GM12878 (cell line): ENCODE data around the gene ARHGEF18. TPM values are rescaled to one million over a fixed set of nuclear protein-coding genes. Genes with fewer than 3 reads are reported as not detected.

Experiments used
- ATAC-seq: fragments of 200-7000 bp; cut with Tn5 transposase; 3 replicates; pipeline ENCODE4 v1.9.1; 2020; ENCODE audit warnings: mild to moderate bottlenecking, moderate library complexity
- BruUV-seq: library from RNA; stranded (reverse); fragments of 400-500 nt; replicated peaks from 2 replicates; lab custom pipeline; 2021; lab: Mats Ljungman, UMichigan
- CTCF ChIA-PET: fragments of 300-600 bp; sonication (Branson Sonifier 250); formaldehyde crosslinking; extraction: SDS; loops from one replicate; lab custom pipeline; 2021; ENCODE audit warnings: inconsistent platforms; lab: Yijun Ruan, JAX
- POLR2A ChIA-PET: fragments of 350-600 bp; formaldehyde crosslinking; extraction: SDS; loops from one replicate; lab custom pipeline; 2021; ENCODE audit warnings: inconsistent platforms; lab: Charles Lee
- RAD21 ChIA-PET: fragments of 300-600 bp; sonication (Branson Sonifier 250); formaldehyde crosslinking; loops from one replicate; lab custom pipeline; 2023; ENCODE audit warnings: antibody characterized with exemption; ENCODE audit not compliant: unreplicated experiment; lab: Charles Lee
- SMC1A ChIA-PET: fragments of 300-600 bp; sonication (Branson Sonifier 250); formaldehyde crosslinking; loops from one replicate; lab custom pipeline; 2023; ENCODE audit not compliant: unreplicated experiment, uncharacterized antibody; lab: Charles Lee
- DNase-seq: peaks from one replicate; pipeline ENCODE4 v3.0.0-alpha.2; 2011; ENCODE audit warnings: low read depth, low spot score
- FAIRE-seq: peaks from 3 replicates; lab custom pipeline; 2011; peaks lifted over from hg19 to GRCh38; lab: Jason Lieb, UNC
- H2AFZ ChIP-seq: 2 replicates; pipeline ENCODE4 v1.6.0; 2011; ENCODE audit warnings: low read depth, low read length, control low read depth; ENCODE audit not compliant: control insufficient read depth
- H3K27ac ChIP-seq: 2 replicates; pipeline ENCODE4 v1.5.1; 2011; ENCODE audit warnings: control low read depth; ENCODE audit not compliant: control insufficient read depth, insufficient read depth
- H3K27me3 ChIP-seq, 2 experiments: replicated peaks in 1 of 2; 2 replicates each; pipeline versions ENCODE4 v1.6.0 to v1.6.1; 2011; ENCODE audit warnings: low read length in 1 of 2; ENCODE audit not compliant: control insufficient read depth in 2 of 2, insufficient read depth in 2 of 2
- H3K36me3 ChIP-seq, 2 experiments: 2 replicates each; pipeline ENCODE4 v1.5.1; 2011; ENCODE audit warnings: low read length in 1 of 2; ENCODE audit not compliant: control insufficient read depth in 2 of 2, insufficient read depth in 2 of 2
- H3K4me1 ChIP-seq: 2 replicates; pipeline ENCODE4 v1.6.1; 2011; ENCODE audit warnings: mild to moderate bottlenecking, low read length, moderate library complexity, mixed read lengths; ENCODE audit not compliant: control insufficient read depth, insufficient read depth
- H3K4me2 ChIP-seq: 2 replicates; pipeline ENCODE4 v1.6.0; 2011; ENCODE audit warnings: control low read depth; ENCODE audit not compliant: control insufficient read depth, insufficient read depth
- H3K4me3 ChIP-seq: fragments of 200-600 bp; sonication (generic); 2 replicates; pipeline ENCODE4 v1.5.1; 2016
- H3K79me2 ChIP-seq: 2 replicates; pipeline ENCODE4 v1.6.0; 2011; ENCODE audit warnings: low read length; ENCODE audit not compliant: control insufficient read depth, insufficient read depth
- H3K9ac ChIP-seq: 2 replicates; pipeline ENCODE4 v1.8.0; 2011; ENCODE audit warnings: low read length, control low read depth, mixed read lengths; ENCODE audit not compliant: control insufficient read depth, insufficient read depth
- H3K9me3 ChIP-seq: replicated peaks from 3 replicates; pipeline ENCODE4 v1.5.1; 2011; ENCODE audit warnings: mild to moderate bottlenecking, low read length; ENCODE audit not compliant: control insufficient read depth, insufficient read depth
- H4K20me1 ChIP-seq: 2 replicates; pipeline ENCODE4 v1.6.0; 2011; ENCODE audit not compliant: control insufficient read depth, insufficient read depth
- CHD4 ChIP-seq: fragments of 200-600 bp; sonication (generic); IDR thresholded peaks from 2 replicates; pipeline ENCODE4 v1.6.1; 2016; ENCODE audit warnings: mild to moderate bottlenecking
- E4F1 ChIP-seq: fragments of 450-650 bp; IDR thresholded peaks from 2 replicates; pipeline ENCODE4 v1.6.1; 2018; ENCODE audit warnings: borderline replicate concordance, mild to moderate bottlenecking; ENCODE audit not compliant: partially characterized antibody
- EP300 ChIP-seq, 2 experiments: fragments of 150-350 bp in 1 of 2; IDR thresholded peaks; 2 replicates each; pipeline ENCODE4 v1.6.1; 2011 to 2012; ENCODE audit warnings: low read depth in 2 of 2, low read length in 2 of 2, borderline replicate concordance in 1 of 2, improper control_type of control experiment in 1 of 2, inconsistent platforms in 1 of 2; ENCODE audit not compliant: control insufficient read depth in 1 of 2
- GABPA ChIP-seq: IDR thresholded peaks from 2 replicates; pipeline ENCODE4 v1.6.1; 2014; ENCODE audit warnings: antibody characterized with exemption, low read depth, mild to moderate bottlenecking, inconsistent platforms
- HCFC1 ChIP-seq: fragments of 150-350 bp; IDR thresholded peaks from 2 replicates; pipeline ENCODE4 v1.6.1; 2014; ENCODE audit warnings: low read length
- KAT2A ChIP-seq: conservative IDR thresholded peaks from 2 replicates; pipeline ENCODE4 v1.6.1; 2011; ENCODE audit warnings: low read depth, low read length; ENCODE audit not compliant: control insufficient read depth
- NBN ChIP-seq: fragments of 450-650 bp; IDR thresholded peaks from 2 replicates; pipeline ENCODE4 v1.6.1; 2016
- NRF1 ChIP-seq: conservative IDR thresholded peaks from 2 replicates; pipeline ENCODE4 v1.6.1; 2011; ENCODE audit warnings: mild to moderate bottlenecking, low read depth, low read length, improper control_type of control experiment
- PKNOX1 ChIP-seq: fragments of 450-650 bp; IDR thresholded peaks from 2 replicates; pipeline ENCODE4 v1.6.1; 2016; ENCODE audit warnings: mild to moderate bottlenecking
- SREBF1 ChIP-seq: IDR thresholded peaks from 2 replicates; pipeline ENCODE4 v1.6.1; 2012; ENCODE audit warnings: mild to moderate bottlenecking, low read length
- TAF1 ChIP-seq: IDR thresholded peaks from 2 replicates; pipeline ENCODE4 v1.6.1; 2011; ENCODE audit warnings: mild to moderate bottlenecking, low read depth, low read length, borderline replicate concordance
- ZBED1 ChIP-seq: IDR thresholded peaks from 2 replicates; pipeline ENCODE4 v1.6.1; 2016; ENCODE audit warnings: borderline replicate concordance
- ZNF207 ChIP-seq: fragments of 450-650 bp; IDR thresholded peaks from 2 replicates; pipeline ENCODE4 v1.6.1; 2014; ENCODE audit warnings: antibody characterized with exemption, mild to moderate bottlenecking, borderline replicate concordance
- ZNF687 ChIP-seq: fragments of 450-650 bp; IDR thresholded peaks from 2 replicates; pipeline ENCODE4 v1.6.1; 2017; ENCODE audit warnings: mild to moderate bottlenecking, moderate library complexity
- WGBS: methylation state at CpG from one replicate; pipeline ENCODE4 v1.1.6; 2016; ENCODE audit warnings: low lambda C conversion rate; ENCODE audit not compliant: insufficient replicate concordance, insufficient coverage; ENCODE audit errors: missing lambda C conversion rate; 5-methylcytosine and 5-hydroxymethylcytosine counted together
- in situ Hi-C: fragments of 300-500 bp; cut with MboI; formaldehyde crosslinking; loops from 9 replicates; pipeline ENCODE4 v1.14.3; 2018; ENCODE audit warnings: mixed read lengths
- intact Hi-C: fragments of 100-400 bp; cut with micrococcal nuclease; formaldehyde crosslinking; loops from one replicate; pipeline ENCODE4 v1.14.2; 2022; ENCODE audit not compliant: unreplicated experiment
- polyA plus RNA-seq, 11 experiments: library from polyadenylated mRNA; depleted of rRNA in 4 of 11; unstranded in 6 of 11; stranded (reverse) in 5 of 11; fragments of >200 nt; fragmentation: Nextera tagmentation in 4 of 11; fragmentation: Illumina TruSeq in 1 of 11; extraction: Ambion mirVana in 4 of 11; extraction: Trizol in 1 of 11; gene quantifications; 1 replicate in 1 of 11; 2 replicates in 10 of 11; pipeline versions ENCODE4 v1.2.1 to v1.2.3, GENCODE V29; 2011 to 2016; ENCODE audit warnings: inconsistent platforms in 2 of 11, missing spikeins in 2 of 11, low read depth in 1 of 11
- total RNA-seq, 4 experiments: library from RNA; depleted of rRNA in 3 of 4; stranded (reverse); fragments of >200 nt in 3 of 4; fragmentation: Illumina TruSeq in 1 of 4; extraction: Trizol in 1 of 4; gene quantifications; 2 replicates each; pipeline versions ENCODE4 v1.2.1 to v1.2.3, GENCODE V29; 2013 to 2021

Gene ARHGEF18
- total and polyA plus RNA-seq, 10 of the 15 experiments (the other 5 are each of a cell fraction or from before 2014, with no cell fraction given): 0.31 to 32.3 (median 13.4) TPM

- peak overlapping the region; percentile 95 for H3K27ac ChIP-seq
- peak; percentile 75 for ATAC-seq
- FAIRE-seq: peak; percentile 89
- CTCF ChIA-PET: interaction anchor here (0.6 to 5.3 kb wide), 12 partner anchors 8 to 340 kb away, joined by 3 to 154 read pairs (median 5); no protein-coding TSS in a partner anchor
- RAD21 ChIA-PET: interaction anchor here (1.2 to 6.4 kb wide), 14 partner anchors 8 to 239 kb away, joined by 3 to 104 read pairs (median 6); partner anchors contain the start of gene ARHGEF18
- H3K27me3 ChIP-seq: no peaks in the 10 kb centered on the region
- peak overlapping the region; percentile 70 for H3K9ac ChIP-seq
- H4K20me1 ChIP-seq: no peaks in the 10 kb centered on the region
- intact Hi-C loops (loop anchor here (1.0 to 5.0 kb wide), 3 partner anchors 43 to 154 kb away; partner anchors contain the start of gene INSR), in situ Hi-C loops (no loop called here)
- peak overlapping the region; percentile 34; the same call in 1 of the 2 replicates for H3K4me3 ChIP-seq
- no peaks in the 10 kb centered on the region; the same call in 2 of the 3 replicates for H3K9me3 ChIP-seq
- H3K4me2 ChIP-seq: peak overlapping the region; percentile 81
- H3K79me2 ChIP-seq: peaks cover 1% of the 10 kb centered on the region; the same call in 1 of the 2 replicates
- SMC1A ChIA-PET: interaction anchor here (0.9 to 5.4 kb wide), 15 partner anchors 8 to 239 kb away, joined by 3 to 120 read pairs (median 5); partner anchors contain the start of gene ARHGEF18
- DNase-seq: peak; percentile 99
- H2AFZ ChIP-seq: peak overlapping the region; percentile 48
- WGBS: 1% methylated on average over 12 of the region's 12 CpGs
- no peaks in the 10 kb centered on the region for H3K36me3 ChIP-seq
- peaks cover 65% of the 10 kb centered on the region for H3K4me1 ChIP-seq
- TSS peak; percentile 82 for BruUV-seq
- POLR2A ChIA-PET: interaction anchor here (0.6 to 4.7 kb wide), 6 partner anchors 7 to 155 kb away, joined by 3 to 28 read pairs (median 12); partner anchors contain the start of gene ARHGEF18
- TF ChIP-seq NRF1 (no peak), ZNF207 (no peak), HCFC1 (no peak), ZNF687 (peak; percentile 89; the same call in 1 of the 2 replicates), ZBED1 (peak; percentile 97), TAF1 (peak; percentile 9; the same call in 1 of the 2 replicates), SREBF1 (no peak), KAT2A (no peak), EP300 (IDR thresholded peaks at IDR 0.05; ENCODE audit: borderline replicate concordance in 1 of 2, control insufficient read depth in 1 of 2, low read depth in 2 of 2, low read length in 2 of 2) (peak; percentile 92 to 94), CHD4 (0 out of 2 replicates have a peak, but pooled peaks have one; percentile 34), E4F1 (no peak), GABPA (peak; percentile 43; the same call in 1 of the 2 replicates), NBN (peak; percentile 88; the same call in 1 of the 2 replicates), PKNOX1 (no peak; the same call in 1 of the 2 replicates)
Measured at GRCh38 chr19:7337380-7338194, 11.2 kb upstream of the ARHGEF18 start.
